Stimulated activated CD4-positive, alpha-beta T cell treated with anti-CD3 and anti-CD28 coated beads, Interleukin-12 subunit alpha, Interleukin-12 subunit beta, amount 100 ng/mL, for 48 hours (primary cell): ENCODE measurements around the gene ASPRV1.
"Not testable (repeated sequence)": the region's sequence is repeated elsewhere in the genome, so short reads cannot be mapped to it uniquely, and the experiment has no call there.

Experiments
- DNase-seq, 3 donors: peaks; one replicate each; pipeline ENCODE4 v3.0.0-alpha.2; 2020; ENCODE audit warnings: low read depth in 2 of 3, low spot score in 1 of 3

ASPRV1 gene

DNA sequence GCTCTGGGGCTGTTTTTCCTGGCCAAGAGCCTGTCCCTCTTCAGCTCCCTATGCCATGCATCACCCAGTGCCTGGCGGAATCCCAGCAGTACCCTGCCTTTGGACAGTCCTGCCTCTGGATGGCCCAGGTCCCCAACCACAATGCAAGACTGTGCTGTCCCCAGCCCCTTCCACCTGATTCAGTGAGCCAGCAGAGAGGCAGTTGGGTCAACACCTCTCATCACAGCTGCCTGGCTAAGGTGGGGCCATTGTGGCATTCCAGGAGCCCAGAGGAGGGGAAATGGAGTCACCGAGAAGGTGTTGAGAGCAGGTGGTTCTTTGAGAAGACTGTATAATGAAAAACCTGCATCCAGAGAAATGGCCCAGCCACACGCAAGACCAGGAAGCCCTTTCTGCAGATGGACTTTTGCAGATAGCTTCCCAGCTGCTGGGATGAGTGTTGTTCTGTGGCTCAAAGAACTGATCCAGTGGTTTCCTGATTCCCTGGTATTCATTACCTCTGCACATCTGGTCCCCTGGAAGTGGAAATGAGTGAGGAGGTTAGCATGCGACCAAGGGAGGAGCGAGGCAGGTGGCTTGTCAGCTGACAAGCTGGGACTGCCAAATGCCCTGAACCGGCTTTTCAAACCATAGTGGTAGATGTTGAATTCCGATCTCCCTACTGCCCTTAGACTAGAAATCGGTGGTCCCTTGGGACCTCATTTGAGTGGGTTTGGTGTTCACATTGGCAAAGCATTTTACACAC is 1.7 kb upstream of the ASPRV1 start:
- no peak for DNase-seq

DNA sequence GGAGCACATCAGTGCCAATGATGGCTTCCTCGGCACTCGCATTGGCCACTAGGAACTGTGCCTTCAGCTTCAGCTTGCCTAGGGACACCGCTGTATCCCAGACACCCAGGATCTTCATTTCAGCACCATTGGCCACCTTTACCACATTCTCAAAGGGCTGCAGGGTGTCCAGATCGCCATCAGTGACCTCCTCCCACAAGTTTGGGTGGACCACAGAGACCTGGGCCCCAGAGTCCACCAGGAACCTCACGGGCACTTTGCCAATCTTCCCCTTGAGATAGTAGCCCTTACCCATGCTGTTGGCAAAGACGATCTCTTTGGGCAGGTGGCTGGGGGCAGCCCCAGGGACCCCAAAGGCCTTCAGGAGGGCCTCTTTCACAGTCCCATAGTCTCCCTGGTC is 610 bp downstream of the ASPRV1 start:
- no peak for DNase-seq

DNA sequence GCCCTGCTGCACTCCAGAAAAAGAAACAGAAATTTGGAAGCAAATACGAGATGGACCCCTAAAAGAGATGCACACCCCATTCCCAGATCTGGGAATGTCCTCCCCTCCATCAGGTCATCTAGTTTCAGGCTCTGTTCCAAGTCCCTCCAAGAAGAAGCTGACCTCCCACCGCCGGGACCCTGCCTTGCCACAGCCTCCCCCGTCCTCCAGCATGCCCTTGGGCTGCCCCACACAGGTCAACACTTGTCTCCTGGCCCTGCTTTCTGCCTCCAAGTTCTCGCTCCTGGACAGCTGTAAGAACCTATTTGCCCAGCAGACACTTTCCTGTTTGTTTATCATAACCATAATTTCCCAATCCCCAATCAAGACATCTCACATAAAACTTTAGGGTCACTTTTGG is 2.0 kb downstream of the ASPRV1 start:
- no peak for DNase-seq

DNA sequence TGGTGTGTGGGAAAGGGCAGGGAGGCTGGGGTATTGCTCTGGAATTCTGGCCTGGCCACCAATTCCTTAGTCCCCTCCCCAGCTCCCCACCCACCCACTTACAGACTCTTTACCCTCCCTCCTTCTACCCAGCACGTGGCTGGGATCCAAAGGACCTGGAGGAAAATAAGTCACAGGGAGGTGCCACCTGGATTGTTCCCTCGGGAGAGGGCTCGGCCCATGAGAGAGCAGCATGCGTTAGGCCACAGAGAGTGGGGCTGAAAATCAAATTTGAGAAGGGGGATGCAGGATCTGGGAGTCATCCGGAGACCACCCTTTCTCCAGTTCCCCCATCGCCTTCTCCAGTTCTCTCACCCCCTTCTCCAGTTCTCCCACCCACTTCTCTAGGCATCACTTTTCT is 3.0 kb downstream of the ASPRV1 start:
- no peak for DNase-seq

DNA sequence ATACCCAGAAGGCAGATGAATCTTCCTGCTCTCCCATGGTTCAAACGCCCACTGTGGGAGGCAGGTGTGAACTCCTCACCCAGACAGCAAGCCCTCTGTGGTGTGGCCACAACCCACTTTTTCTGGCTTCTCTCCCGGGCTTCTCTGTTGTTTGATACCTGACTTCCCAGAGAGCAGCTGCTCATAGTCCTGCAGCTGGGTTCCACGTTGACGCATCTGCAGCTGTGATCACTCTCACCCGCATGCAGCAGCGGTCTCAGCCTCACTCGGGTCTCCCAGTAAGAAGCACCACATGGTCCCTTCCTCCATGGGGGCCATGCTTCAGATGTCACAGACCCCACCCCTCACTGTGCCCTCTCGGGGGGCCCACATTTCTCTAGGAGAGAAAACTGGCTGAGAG is 3.5 kb downstream of the ASPRV1 start:
- DNase-seq = no peak

DNA sequence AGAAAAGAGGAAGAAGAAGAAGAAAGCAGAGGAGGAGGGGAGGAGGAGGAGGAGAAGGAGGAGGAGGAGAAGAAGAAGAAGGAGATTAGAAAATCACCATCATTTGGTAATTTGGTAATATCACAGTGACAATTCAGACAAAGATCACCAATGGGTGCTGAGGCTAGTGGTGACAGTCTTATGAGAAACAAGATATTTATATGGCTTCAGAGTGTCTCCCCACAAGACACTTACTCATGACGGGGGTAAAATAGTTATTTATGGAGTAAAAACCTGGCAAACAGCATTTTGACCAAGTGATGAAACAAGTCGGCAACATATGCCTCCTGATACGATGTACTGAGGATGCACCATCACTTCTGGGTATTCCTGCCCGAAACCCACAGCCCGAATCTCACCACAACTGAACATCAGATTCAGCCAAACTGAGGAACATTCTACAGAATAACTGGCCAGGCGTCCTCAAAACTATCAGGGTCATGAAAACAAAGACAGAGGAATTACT is 4.9 kb downstream of the ASPRV1 start:
- no peak for DNase-seq

DNA sequence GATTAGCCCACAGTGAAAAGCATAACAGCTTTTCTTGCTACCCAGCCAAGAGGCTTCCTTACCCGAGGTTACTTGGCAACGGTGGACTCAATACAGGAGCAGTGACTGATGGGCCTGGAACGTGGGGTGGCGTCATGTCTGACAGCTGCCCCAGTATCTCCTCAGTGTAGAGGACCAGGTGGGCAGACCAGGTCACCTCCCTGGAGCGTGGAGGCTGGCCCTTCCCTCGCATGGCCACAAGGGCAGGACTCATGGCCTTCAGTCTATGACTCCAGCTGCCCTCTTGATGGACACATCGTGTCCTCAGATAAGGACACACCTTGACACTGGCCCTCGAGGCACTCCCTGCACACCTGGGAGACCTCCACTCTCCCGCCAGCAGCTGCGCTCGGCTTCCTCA is 6.4 kb downstream of the ASPRV1 start:
- DNase-seq = no peak

DNA sequence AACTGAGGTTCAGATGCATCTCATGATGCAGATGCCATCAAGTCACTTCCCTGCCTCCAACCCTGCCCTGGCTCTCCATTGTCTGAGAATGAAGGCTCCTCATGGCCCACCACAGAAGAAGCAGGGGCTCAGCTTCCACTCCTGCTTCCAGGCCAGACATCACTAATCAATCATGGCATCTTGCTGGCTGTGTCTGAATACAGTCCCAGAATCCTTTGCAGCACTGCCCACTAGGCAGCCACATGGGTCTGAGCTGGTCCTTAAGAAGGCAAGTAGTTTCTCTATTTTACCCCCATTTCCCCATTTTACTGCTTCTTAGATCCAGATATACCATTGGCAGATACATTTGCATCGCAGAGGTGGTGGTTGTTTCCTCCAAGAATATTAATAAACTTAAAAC is 7.3 kb downstream of the ASPRV1 start:
- no peak for DNase-seq

DNA sequence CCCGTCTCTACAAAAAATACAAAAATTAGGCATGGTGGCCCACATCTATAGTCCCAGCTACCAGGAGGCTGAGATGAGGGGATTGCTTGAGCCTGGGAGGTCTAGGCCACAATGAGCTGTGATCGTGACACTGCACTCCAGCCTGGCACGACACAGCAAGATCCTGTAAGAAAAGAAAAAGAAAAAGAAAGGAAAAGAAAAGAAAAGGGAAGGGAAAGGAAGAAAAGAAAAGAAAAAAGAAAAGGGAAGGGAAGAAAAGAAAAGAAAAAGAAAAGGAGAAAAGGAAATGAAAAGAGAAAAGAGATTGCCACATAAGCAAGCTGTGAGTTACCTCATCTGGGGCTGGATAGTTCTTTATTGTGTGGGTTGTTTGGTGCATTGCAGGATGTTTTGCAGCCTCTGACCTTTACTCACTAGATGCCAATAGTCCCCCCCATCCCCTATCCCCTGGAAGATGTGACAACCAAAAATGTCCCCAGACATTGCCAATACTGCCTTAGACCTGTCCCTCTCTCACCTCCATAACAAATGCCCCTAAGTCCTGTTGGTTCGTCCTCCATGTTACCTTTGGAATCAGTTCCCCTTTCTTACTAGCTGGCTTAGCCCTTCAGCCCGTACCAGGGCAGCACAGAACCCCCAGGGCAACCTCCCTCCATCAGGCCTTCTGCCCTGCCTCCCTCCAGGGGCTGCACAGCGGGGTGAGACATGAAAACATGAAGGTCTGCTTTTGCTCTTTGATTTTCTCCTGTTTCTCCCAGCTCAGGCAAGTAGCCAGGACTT is 8.9 kb downstream of the ASPRV1 start:
- no peak for DNase-seq

DNA sequence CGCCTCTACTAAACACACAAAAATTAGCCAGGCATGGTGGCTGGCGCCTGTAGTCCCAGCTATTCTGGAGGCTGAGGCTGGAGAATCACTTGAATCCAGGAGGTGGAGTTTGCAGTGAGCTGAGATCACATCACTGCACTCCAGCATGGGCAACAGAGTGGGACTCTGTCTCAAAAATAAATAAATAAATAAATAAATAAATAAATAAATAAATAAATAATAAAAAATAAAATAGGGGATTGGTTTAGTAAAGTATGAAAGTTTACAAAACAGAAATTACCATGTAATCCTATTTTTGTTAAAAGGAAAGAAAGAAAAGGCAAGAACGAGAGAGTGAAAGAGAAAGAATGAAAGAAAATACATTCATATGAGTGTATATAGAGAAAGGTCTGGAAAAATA is 10.8 kb downstream of the ASPRV1 start:
- DNase-seq = not testable (repeated sequence)

DNA sequence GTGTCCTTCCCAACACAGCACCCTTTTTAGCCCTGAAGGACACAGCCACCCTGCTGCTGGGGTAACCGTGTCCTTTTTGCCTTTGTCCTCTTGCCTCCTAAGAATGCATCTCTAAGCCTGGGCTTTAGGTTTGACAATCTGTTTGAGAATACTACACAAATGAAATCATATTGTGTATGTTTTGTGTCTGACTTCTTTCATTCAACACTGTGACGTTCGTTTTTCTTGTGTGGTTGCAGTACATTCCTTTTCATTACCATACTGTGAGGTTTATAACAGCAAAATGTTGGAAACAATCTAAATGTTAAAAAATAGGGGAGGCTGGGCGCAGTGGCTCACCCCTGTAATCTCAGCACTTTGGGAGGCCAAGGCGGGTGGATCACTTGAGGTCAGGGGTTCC is 11.2 kb downstream of the ASPRV1 start:
- no peak for DNase-seq

DNA sequence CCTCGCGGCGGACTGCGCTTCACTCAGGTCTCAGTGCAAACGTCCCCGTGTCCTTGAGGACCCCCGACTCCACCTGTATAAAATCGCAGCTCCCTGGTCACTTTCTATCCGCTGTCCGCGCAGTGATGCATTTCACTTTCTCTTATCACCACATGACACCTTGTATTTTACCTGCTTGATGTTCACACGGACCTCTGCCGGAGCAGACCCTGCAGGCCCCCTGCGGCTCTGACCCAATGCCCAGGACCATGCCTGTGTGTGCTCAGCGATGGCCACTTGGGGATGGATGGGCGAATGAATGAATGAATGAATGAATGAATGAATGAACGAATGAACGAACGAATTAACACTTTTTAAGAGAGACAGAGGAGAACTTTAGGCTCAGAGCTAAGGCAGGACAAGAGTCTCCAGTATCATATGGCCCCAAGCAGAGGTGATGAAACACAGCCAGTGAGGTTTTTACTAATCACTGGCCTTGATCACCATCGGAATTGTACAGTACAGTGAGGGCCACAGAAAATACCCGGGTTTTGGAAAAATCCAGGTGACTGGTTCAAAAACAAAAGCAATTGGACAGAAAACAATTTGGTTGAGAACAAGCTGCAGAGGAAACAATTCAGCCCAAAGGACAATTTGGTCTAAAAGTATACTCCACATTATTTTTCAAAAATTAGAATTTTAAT is 12.3 kb downstream of the ASPRV1 start:
- no peak for DNase-seq

DNA sequence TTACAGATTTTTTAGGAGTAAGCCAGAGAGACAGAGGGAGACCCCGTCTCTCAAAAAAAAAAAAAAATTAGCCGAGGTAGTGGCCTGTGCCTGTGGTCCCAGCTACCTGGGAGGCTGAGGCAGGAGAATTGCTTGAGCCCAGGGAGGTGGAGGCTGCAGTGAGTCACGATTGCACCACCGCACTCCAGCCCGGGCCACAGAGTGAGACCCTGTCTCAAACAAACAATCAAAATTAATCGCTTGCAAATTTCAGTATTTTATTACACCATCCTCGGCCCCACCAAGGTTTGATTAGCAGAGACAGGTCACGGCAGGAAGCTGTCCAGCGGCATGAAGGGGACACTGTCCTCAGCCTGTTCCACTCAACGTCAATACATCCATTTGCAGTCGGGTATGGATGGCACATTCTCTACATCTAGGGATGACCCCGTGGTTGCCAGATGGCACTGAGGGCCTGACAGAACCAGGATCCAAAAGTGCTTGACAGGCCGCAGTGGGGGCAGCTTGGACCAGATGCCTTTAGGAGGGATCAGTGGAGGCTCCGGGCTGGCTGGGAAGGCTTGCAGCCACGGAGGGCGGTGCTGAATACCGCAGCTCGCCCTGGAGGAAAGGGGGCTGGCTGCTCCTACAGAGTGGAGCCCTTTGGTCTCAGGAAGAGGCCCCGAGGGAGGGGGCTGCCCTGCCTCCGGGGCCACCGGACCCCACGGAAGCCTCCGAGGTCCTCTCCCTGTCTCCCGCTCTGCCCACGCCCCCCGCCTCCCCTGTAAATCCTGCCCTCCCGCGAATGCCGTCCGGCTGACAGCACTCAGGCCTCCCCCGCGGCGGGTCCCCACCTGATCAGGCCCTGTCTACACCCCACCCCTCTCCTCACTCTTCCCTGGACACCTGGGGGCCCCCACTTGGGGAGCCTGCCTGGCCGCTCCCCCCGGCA is 13.1 kb downstream of the ASPRV1 start:
- no peak for DNase-seq

DNA sequence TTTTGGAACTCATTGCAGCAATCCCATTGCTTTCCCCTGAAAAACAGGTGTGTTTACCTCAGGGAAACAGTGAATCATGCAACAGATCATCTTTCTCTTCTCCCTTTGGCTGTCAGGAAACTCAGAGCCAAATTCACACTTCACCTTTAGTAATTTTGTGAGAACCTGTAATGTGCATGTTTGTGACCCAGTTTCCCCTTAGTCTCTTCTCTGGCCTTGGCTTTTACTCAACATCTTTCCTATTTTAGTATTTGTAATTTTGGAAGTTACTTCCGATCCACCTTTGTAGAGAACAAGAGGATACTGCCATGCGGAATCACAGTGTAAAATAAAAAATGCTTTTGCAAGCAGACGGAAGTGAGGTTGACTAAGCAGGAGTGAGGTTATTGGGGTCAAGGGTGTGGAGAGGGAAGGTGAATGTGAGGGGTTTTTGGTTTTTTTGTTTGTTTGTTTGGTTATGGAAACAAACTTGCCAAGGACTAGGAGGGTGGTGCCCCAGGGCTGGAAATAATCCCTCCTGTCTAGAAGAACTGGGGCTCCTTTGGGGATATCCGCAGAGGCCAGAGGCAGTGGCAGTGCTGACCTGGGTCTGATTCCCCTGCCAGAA is 14.0 kb downstream of the ASPRV1 start:
- no peak for DNase-seq

DNA sequence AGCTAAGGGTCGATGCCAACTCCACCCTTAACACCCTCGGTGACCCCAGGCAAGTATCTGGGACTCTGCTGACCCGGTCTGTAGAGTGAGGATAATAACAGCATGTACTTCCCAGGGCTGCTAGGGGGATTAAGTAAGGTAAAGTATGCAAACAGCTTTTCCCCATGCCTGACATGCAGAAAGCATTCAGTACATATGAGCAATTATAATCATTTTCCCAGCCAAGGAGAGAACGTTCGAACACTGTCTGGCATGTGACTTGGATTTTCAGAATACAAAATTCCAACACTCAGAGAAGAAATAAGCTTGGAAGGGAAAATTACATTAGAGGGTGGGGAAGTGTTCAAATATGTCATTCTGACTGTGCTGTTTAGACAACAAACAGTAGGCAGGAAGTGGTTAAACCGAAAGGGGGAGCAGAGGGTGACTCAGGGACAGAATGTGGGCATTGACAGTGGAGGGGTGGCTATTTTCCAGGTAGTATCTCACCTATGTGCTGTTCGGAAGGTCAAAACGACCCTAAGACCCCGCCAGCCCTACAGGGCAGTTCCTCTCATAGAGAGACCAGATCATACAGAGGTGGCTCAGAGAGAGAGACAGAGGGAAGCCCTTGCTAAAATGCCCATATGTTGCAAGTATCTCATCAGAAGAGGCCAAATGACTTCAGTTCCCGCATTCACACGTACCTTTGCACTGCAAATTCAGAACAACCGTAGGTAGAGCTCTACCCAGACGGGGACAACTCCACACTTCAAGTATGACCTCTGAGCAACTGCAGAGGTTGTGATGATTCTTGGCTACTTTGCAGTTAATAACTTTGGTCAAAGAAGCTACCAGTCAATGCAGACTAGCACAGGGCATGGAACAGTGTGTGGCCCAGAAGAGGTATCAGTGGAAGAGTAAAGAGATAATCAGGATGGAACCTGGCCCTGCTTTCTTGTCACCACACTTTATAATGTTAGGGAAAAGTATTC is 14.8 kb downstream of the ASPRV1 start:
- DNase-seq = peak in 2 of 3 donors; percentile 19 to 48

DNA sequence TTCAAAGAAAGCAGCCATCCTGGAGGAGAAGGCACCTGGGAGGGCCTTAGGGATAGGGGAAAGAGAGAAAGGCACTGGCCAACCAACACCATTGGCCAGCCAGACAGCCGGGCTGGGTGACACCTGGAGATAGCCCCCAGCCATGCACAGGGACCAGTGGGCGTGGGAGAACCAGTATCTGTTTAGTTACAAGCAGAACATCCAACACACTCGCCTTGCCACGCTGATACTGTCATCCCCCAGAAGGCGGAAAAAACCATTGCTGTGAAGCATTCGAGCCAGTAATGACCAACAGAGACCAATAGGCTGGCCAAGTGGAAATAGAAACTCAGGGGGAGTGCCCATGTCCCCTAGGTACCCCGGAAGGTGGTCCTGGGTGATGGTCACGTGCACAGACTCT is 15.5 kb downstream of the ASPRV1 start:
- DNase-seq = no peak

DNA sequence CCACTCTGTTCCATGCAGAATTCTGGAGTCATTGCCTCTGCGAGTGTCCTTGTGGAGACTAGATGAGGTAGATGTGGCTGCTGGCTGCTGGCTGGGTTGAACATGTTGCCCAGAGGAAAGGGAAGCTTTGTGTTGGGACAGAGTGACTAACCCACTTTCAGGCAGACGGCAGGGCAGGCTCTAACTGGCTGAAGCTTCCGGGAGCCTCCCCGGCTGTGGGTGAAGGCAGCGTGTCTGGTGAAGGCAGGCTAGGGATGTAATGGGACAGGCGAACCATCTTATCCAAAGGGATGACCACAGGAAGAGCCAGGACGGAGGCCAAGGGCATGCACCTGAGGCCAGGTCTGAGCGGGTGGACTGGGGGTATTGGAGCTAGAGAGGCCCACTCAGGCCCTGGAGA is 16.0 kb downstream of the ASPRV1 start:
- no peak for DNase-seq

DNA sequence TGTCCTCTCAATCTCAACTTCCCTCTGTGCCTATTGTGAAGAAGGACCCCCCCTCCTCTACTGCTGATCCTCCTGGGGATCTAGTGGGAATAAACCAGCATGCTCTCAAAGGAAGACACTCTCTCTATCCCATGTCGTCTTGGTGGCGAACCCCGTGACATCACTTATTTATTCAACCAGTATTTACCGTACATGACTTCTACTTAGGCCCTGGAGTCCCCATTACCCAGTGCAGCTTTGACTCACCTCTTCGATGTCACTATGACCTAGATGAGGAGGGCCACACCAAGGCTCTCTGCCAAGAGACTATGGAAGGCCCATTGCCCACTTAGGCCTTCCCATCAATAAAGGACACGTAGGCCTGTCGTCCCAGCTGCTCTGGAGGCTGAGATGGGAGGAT is 16.7 kb downstream of the ASPRV1 start:
- no peak for DNase-seq

DNA sequence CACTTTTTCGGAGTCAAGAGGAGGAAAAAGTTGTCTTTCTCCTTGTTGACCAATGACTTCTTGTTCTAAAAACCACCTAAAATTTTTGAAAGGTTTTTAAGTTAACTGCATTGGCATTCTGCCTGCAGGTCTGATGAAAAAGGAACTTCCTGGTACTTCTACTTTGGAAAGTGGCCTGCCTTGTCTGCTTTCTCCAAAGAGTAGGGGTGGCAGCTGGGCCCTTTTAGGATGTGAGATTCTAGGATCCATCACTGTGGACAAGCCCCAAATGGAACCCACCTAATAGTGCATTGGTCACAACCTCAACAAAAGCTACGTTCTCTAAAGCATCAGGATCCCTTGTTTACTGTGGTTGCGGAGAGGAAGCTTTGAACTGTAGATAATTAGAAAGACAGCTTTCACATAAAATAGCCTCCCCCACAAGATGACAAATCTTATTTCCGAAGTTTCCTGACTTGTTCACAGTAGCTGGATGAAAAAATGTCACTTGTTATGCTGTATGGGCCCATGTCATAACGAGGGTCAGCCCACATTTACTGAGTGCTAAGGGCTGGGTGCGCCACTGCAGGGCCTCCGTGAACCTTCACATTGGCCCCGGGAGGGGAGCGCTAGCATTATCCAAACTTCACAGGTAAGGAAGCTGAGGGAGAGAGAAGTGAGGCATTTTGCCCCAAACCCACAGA is 17.4 kb downstream of the ASPRV1 start:
- DNase-seq = no peak
